ENCODE measurements around the gene SLFN12L. TPM values are rescaled to one million over a fixed set of nuclear protein-coding genes. Genes with fewer than 3 reads are reported as not detected.

The SLFN12L gene
- total and polyA plus RNA-seq, 9 of the 15 experiments (the other 6 are each of a cell fraction or from before 2014, with no cell fraction given) = 0.04 to 0.31 (median 0.08) TPM; not detected in 3

- TF ChIP-seq CCNT2 (IDR thresholded peaks at IDR 0.05; ENCODE audit: borderline replicate concordance, extremely low read depth, insufficient read length, low read depth, low read length) = peak; percentile 97
- TF ChIP-seq MAZ (CRISPR knock-in tag; conservative IDR thresholded peaks at IDR 0.05 in 1 of 2, IDR thresholded peaks at IDR 0.05 in 1 of 2) = 0 out of 4 replicates have a peak, but pooled peaks of 1 of the 2 experiments have one; percentile 35
- TF ChIP-seq ZNF778 (CRISPR knock-in tag; IDR thresholded peaks at IDR 0.05) = no peak
- TF ChIP-seq FOXJ3 (CRISPR knock-in tag; IDR thresholded peaks at IDR 0.05) = no peak
- no peak for TF ChIP-seq POLR2AphosphoS2 (IDR thresholded peaks at IDR 0.05; ENCODE audit: low read length)
- TF ChIP-seq ZC3H11A (IDR thresholded peaks at IDR 0.05; ENCODE audit: low read depth, low read length) = no peak
- peak in 1 of 2 experiments; percentile 82; a peak in 1 of 4 replicates for TF ChIP-seq NONO (IDR thresholded peaks at IDR 0.05; ENCODE audit: low read depth in 2 of 2, low read length in 1 of 2)
- TF ChIP-seq ARHGAP35 (IDR thresholded peaks at IDR 0.05; ENCODE audit: partially characterized antibody) = no peak
- TF ChIP-seq E2F4 (CRISPR knock-in tag; IDR thresholded peaks at IDR 0.05; ENCODE audit: low read depth) = no peak
- TF ChIP-seq IRF1 (CRISPR knock-in tag; IDR thresholded peaks at IDR 0.05; ENCODE audit: borderline replicate concordance) = no peak
- TF ChIP-seq PHF20 (IDR thresholded peaks at IDR 0.05; ENCODE audit: partially characterized antibody) = no peak
- TF ChIP-seq EP300 (IDR thresholded peaks at IDR 0.05; ENCODE audit: low read length) = peak; percentile 99
- peak; percentile 93 for TF ChIP-seq PKNOX1 (IDR thresholded peaks at IDR 0.05)
- TF ChIP-seq NCOA6 (IDR thresholded peaks at IDR 0.05) = no peak
- TF ChIP-seq SAFB (IDR thresholded peaks at IDR 0.05; ENCODE audit: borderline replicate concordance, low read depth, low read length) = no peak
- TF ChIP-seq KDM5B (IDR thresholded peaks at IDR 0.05; ENCODE audit: insufficient replicate concordance, low read depth, low read length) = no peak
- no peak for TF ChIP-seq RBM15 (IDR thresholded peaks at IDR 0.05; ENCODE audit: insufficient read depth, low read length)
- TF ChIP-seq ZBTB17 (CRISPR knock-in tag; IDR thresholded peaks at IDR 0.05) = 0 out of 2 replicates have a peak, but pooled peaks have one; percentile 30
- peak; percentile 95 for TF ChIP-seq ZNF175 (CRISPR knock-in tag; IDR thresholded peaks at IDR 0.05; ENCODE audit: low read depth)
- TF ChIP-seq MECOM (CRISPR knock-in tag; IDR thresholded peaks at IDR 0.05) = no peak
- no peak for TF ChIP-seq ZBTB43 (CRISPR knock-in tag; IDR thresholded peaks at IDR 0.05)
- TF ChIP-seq ZNF696 (CRISPR knock-in tag; conservative IDR thresholded peaks at IDR 0.05) = no peak
- TF ChIP-seq E2F6 (IDR thresholded peaks at IDR 0.05; ENCODE audit: borderline replicate concordance in 1 of 2, extremely low read depth in 1 of 2, insufficient read depth in 1 of 2, insufficient read length in 1 of 2, low read depth in 1 of 2, low read length in 1 of 2, poor library complexity in 1 of 2, severe bottlenecking in 1 of 2) = no peak
- TF ChIP-seq NFIC (IDR thresholded peaks at IDR 0.05) = peak; percentile 95
These were observed 23.2 kb upstream of the SLFN12L start, which contains the start of gene SLFN14 (continued) for GRCh38 chr17:35560703-35561102.

All from K562 (cell line).